CD8-positive, alpha-beta memory T cell (primary cell): ENCODE results near the gene MLLT10. TPM values are rescaled to one million over a fixed set of nuclear protein-coding genes. Genes with fewer than 3 reads are reported as not detected.

Experiments
- CTCF ChIA-PET: fragments of 350-600 bp; sonication (Branson Sonifier 250); formaldehyde crosslinking; loops from one replicate; lab custom pipeline; 2021; ENCODE audit warnings: antibody characterized with exemption; lab: Charles Lee
- POLR2A ChIA-PET: fragments of 350-600 bp; sonication (Branson Sonifier 250); formaldehyde crosslinking; loops from one replicate; lab custom pipeline; 2021; ENCODE audit warnings: antibody characterized with exemption; lab: Charles Lee
- DNase-seq, 5 donors: peaks; one replicate each; pipeline versions ENCODE4 v3.0.0 to v3.0.0-alpha.2; 2020 to 2022; ENCODE audit warnings: mixed read lengths in 1 of 5
- H3K27ac ChIP-seq: one replicate; pipeline ENCODE4 v1.7.0; 2013; ENCODE audit warnings: low read depth, mild to moderate bottlenecking, low read length, moderate library complexity
- H3K27me3 ChIP-seq: 2 replicates; pipeline ENCODE4 v1.7.0; 2013; ENCODE audit warnings: low read length, mild to moderate bottlenecking; ENCODE audit not compliant: insufficient read depth, poor library complexity, severe bottlenecking
- H3K36me3 ChIP-seq: 2 replicates; pipeline ENCODE4 v1.7.0; 2013; ENCODE audit warnings: mild to moderate bottlenecking, low read length, moderate library complexity; ENCODE audit not compliant: insufficient read depth
- H3K4me1 ChIP-seq: 2 replicates; pipeline ENCODE4 v1.7.0; 2013; ENCODE audit warnings: mild to moderate bottlenecking, low read length, moderate library complexity; ENCODE audit not compliant: insufficient read depth
- H3K4me3 ChIP-seq: 2 replicates; pipeline ENCODE4 v1.7.0; 2013; ENCODE audit warnings: mild to moderate bottlenecking, low read length
- H3K9me3 ChIP-seq: 2 replicates; pipeline ENCODE4 v1.7.0; 2013; ENCODE audit warnings: mild to moderate bottlenecking, low read length
- H3K27ac Mint-ChIP-seq, 8 donors: one replicate each; pipeline ENCODE4 v1.8.0; 2020 to 2021; ENCODE audit warnings: mixed read lengths in 8 of 8, mild to moderate bottlenecking in 6 of 8, inconsistent platforms in 3 of 8, moderate library complexity in 3 of 8
- H3K27me3 Mint-ChIP-seq, 2 donors: one replicate each; pipeline ENCODE4 v1.8.0; 2020 to 2021; ENCODE audit warnings: mixed read lengths in 2 of 2, mild to moderate bottlenecking in 1 of 2, moderate library complexity in 1 of 2
- H3K36me3 Mint-ChIP-seq, 3 donors: one replicate each; pipeline ENCODE4 v1.8.0; 2020 to 2021; ENCODE audit warnings: mixed read lengths in 3 of 3, inconsistent platforms in 1 of 3, mild to moderate bottlenecking in 1 of 3
- H3K4me1 Mint-ChIP-seq, 3 donors: one replicate each; pipeline ENCODE4 v1.8.0; 2020 to 2021; ENCODE audit warnings: mixed read lengths in 3 of 3, inconsistent platforms in 1 of 3, mild to moderate bottlenecking in 1 of 3
- H3K4me3 Mint-ChIP-seq, 7 donors: one replicate each; pipeline ENCODE4 v1.8.0; 2020 to 2021; ENCODE audit warnings: mixed read lengths in 7 of 7, mild to moderate bottlenecking in 6 of 7, moderate library complexity in 4 of 7, inconsistent platforms in 2 of 7
- H3K9me3 Mint-ChIP-seq, 5 donors: one replicate each; pipeline ENCODE4 v1.8.0; 2020 to 2022; ENCODE audit warnings: mixed read lengths in 5 of 5, mild to moderate bottlenecking in 3 of 5, moderate library complexity in 2 of 5, inconsistent platforms in 1 of 5
- polyA plus RNA-seq: library from polyadenylated mRNA; unstranded; fragments of 300-500 nt; fragmentation: Illumina TruSeq; gene quantifications from one replicate; pipeline ENCODE4 v1.2.3, GENCODE V29; 2021
- total RNA-seq, 2 experiments: library from RNA; stranded (reverse); gene quantifications; one replicate each; pipeline ENCODE4 v1.2.3, GENCODE V29; 2021

MLLT10 gene
- total and polyA plus RNA-seq, 3 experiments from 2014 or later: 7.4 to 37.2 (median 35.6) TPM

DNA sequence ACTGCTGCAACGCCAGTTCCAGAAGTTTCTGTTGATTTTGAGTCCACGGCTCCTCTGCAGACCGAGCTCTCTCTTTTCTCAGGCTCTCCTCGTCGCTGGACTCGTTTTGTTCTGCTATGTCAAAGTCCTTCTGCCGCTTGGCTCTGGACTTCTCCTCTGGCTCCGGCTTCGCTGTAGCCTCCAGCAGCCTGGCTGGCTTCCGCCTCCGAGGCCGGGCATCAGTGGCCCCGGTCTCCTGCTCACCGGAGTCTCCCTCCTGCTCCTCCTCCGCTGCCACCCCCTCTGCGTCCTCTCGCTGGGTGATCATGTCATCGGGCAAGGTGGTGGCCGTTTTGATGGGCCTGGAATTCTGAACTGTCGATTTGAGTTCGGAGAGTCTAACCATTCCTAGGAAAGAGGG, 225.2 kb downstream of the MLLT10 start:
- no peak overlapping the region for H3K4me3 Mint-ChIP-seq
- H3K36me3 ChIP-seq: no peaks in the 10 kb centered on the region
- H3K27ac Mint-ChIP-seq: no peak overlapping the region
- peaks cover 7% of the 10 kb centered on the region for H3K4me1 ChIP-seq
- H3K4me1 Mint-ChIP-seq: no peaks in the 10 kb centered on the region
- no peak overlapping the region for H3K4me3 ChIP-seq
- CTCF ChIA-PET: no interaction called here
- no peak overlapping the region for H3K27ac ChIP-seq
- no peaks in the 10 kb centered on the region for H3K27me3 ChIP-seq
- no peaks in the 10 kb centered on the region for H3K27me3 Mint-ChIP-seq
- no peak for DNase-seq
- H3K36me3 Mint-ChIP-seq: peaks cover 0 to 62% (median 12%) of the 10 kb centered on the region in 3 donors
- no peaks in the 10 kb centered on the region for H3K9me3 Mint-ChIP-seq
- H3K9me3 ChIP-seq: no peaks in the 10 kb centered on the region
- POLR2A ChIA-PET: no interaction called here

DNA sequence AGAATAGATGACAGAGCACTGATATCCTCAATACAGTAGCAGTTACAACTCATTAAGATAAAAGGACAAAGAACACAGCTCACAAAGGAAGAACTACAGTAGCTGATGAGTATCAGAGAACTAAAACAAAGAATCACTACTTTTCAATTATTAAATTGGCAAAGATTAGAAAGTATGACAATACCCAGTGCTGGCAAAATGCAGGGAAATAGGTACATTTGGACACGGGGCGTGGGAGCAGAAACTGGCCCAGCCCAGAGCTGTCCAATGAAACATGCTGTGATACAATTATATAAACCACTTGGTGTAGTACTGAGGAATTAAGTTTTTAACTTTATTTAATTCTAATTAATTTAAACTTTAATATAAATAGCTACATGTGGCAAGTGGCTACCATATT, 226.3 kb downstream of the MLLT10 start:
- H3K27ac Mint-ChIP-seq: peak overlapping the region in 1 of 8 donors; percentile 70
- H3K4me3 Mint-ChIP-seq: no peak overlapping the region
- no peaks in the 10 kb centered on the region for H3K27me3 ChIP-seq
- ChIA-PET POLR2A (no interaction called here), CTCF (no interaction called here)
- peaks cover 0 to 58% (median 16%) of the 10 kb centered on the region in 3 donors for H3K36me3 Mint-ChIP-seq
- no peaks in the 10 kb centered on the region for H3K27me3 Mint-ChIP-seq
- peaks cover 14% of the 10 kb centered on the region for H3K4me1 ChIP-seq
- no peaks in the 10 kb centered on the region for H3K36me3 ChIP-seq
- H3K9me3 ChIP-seq: no peaks in the 10 kb centered on the region
- no peak for DNase-seq
- H3K4me1 Mint-ChIP-seq: peaks cover 0 to 4% (median 3%) of the 10 kb centered on the region in 3 donors
- no peak overlapping the region for H3K27ac ChIP-seq
- no peak overlapping the region for H3K4me3 ChIP-seq
- no peaks in the 10 kb centered on the region for H3K9me3 Mint-ChIP-seq

DNA sequence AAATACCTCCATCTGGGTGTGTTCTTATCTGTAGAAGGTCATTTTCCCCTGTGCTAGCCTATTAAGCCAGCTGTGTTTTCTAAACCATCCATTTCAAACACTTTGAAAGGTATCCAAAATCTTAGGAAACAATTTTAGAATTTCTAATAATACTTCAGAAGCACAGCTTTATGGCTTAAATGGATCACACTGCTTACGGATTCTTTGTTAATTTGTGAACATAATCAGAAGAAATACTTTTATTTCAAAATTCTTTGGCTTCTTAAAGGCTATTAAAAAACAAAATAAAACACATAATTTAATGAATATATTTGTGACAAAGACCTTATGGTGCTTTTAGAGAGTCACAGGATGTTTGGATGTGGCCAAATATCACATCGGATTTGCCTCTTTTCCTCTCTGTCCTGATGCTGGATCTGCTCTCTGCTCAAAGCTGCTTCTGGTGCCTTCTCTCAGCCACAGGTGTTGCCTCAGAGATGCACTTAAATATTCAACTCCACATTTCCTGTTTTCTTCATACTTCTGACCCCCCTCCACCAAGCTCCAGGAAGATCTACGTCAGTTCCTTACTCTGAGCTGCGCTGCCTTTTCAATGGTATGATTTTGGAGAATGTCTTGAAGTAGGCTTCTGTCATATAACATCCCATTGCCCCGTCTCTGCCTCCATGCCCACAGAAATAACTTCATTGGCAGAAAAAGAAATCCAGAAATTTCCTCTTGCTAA, 230.6 kb downstream of the MLLT10 start:
- Mint-ChIP-seq H3K36me3 (peaks cover 0 to 28% (median 14%) of the 10 kb centered on the region in 3 donors), H3K4me1 (peaks cover 0 to 4% (median 3%) of the 10 kb centered on the region in 3 donors), H3K27ac (peak overlapping the region in 2 of 8 donors; percentile 43 to 86), H3K9me3 (no peaks in the 10 kb centered on the region), H3K4me3 (no peak overlapping the region), H3K27me3 (peaks cover 0 to 1% of the 10 kb centered on the region in 2 donors)
- Histone ChIP-seq H3K4me1 (peaks cover 14% of the 10 kb centered on the region), H3K27ac (no peak overlapping the region), H3K36me3 (no peaks in the 10 kb centered on the region), H3K9me3 (no peaks in the 10 kb centered on the region), H3K4me3 (no peak overlapping the region), H3K27me3 (no peaks in the 10 kb centered on the region)
- DNase-seq: peak in 1 of 5 donors; percentile 45
- POLR2A ChIA-PET: no interaction called here
- CTCF ChIA-PET: no interaction called here

DNA sequence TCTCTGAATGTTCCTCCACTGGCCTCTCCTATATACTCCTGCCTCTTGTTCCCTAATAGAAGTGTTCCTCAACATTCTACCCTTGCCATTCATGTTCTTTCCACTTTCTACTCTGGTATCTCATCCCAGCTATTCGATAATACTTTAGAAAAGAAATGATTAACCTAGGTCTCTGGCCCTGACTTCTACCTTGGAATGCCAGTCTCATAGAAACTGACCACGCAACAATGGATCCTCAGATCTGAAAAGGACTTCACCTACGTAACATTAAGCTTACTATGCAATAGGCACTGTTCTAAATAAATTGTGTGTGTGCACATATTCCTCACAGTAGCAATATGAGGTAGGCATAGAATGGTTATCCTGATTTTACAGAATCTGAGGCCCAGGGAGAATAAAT, 235.0 kb downstream of the MLLT10 start:
- H3K36me3 Mint-ChIP-seq: peaks cover 5 to 13% (median 12%) of the 10 kb centered on the region in 3 donors
- no peak overlapping the region for H3K27ac ChIP-seq
- H3K4me3 Mint-ChIP-seq: no peak overlapping the region
- H3K27me3 Mint-ChIP-seq: peaks cover 0 to 1% of the 10 kb centered on the region in 2 donors
- no peaks in the 10 kb centered on the region for H3K9me3 Mint-ChIP-seq
- no peaks in the 10 kb centered on the region for H3K36me3 ChIP-seq
- no peak for DNase-seq
- peaks cover 0 to 4% (median 3%) of the 10 kb centered on the region in 3 donors for H3K4me1 Mint-ChIP-seq
- H3K9me3 ChIP-seq: no peaks in the 10 kb centered on the region
- CTCF ChIA-PET: no interaction called here
- H3K27ac Mint-ChIP-seq: peak overlapping the region in 2 of 8 donors; percentile 9 to 15
- no peaks in the 10 kb centered on the region for H3K27me3 ChIP-seq
- POLR2A ChIA-PET: no interaction called here
- H3K4me1 ChIP-seq: peaks cover 21% of the 10 kb centered on the region
- no peak overlapping the region for H3K4me3 ChIP-seq

DNA sequence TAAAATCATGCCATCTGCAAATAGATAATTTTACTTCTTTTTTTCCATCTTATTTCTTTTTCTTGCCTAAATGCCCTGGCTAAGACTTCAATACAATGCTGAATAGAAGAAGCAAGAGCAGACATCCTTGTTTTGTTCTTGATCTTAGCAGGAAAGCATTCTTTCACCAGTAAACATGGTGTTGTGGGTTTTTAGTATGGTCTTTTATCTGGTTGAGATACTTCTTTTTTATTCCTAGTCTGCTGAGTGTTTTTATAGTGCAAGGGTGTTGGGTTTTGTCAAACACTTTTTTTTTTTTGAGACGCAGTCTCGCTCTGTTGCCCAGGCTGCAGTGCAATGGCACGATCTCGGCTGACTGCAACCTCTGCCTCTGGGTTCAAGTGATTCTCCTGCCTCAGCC, 237.2 kb downstream of the MLLT10 start:
- Mint-ChIP-seq H3K27me3 (no peaks in the 10 kb centered on the region), H3K4me3 (no peak overlapping the region), H3K9me3 (no peaks in the 10 kb centered on the region), H3K27ac (peak overlapping the region in 1 of 8 donors; percentile 54), H3K4me1 (no peaks in the 10 kb centered on the region), H3K36me3 (peaks cover 3 to 8% (median 7%) of the 10 kb centered on the region in 3 donors)
- no peaks in the 10 kb centered on the region for H3K27me3 ChIP-seq
- peaks cover 11% of the 10 kb centered on the region for H3K4me1 ChIP-seq
- no peak for DNase-seq
- ChIA-PET POLR2A (no interaction called here), CTCF (no interaction called here)
- H3K27ac ChIP-seq: no peak overlapping the region
- no peak overlapping the region for H3K4me3 ChIP-seq
- no peaks in the 10 kb centered on the region for H3K36me3 ChIP-seq
- no peaks in the 10 kb centered on the region for H3K9me3 ChIP-seq

DNA sequence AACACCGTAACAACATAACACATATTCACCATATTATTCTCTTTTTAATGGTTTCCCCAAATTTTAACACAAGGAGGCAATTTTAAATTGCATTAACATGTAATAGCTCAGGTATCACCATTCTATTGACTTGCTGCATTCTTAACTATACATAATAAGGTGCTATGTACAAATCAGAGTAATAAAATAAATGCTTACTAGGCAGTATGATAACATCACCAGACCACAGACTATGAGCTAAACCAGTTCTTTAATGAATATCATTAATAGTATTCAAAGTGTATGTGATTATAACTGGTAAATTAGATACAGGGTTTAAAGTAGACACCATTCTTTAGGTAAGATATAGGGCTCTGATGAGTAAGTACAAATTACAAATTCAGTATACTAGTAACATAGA, 242.9 kb downstream of the MLLT10 start:
- no peak for DNase-seq
- no peak overlapping the region for H3K4me3 Mint-ChIP-seq
- POLR2A ChIA-PET: no interaction called here
- Histone ChIP-seq H3K27me3 (no peaks in the 10 kb centered on the region), H3K4me1 (peaks cover 9% of the 10 kb centered on the region), H3K9me3 (no peaks in the 10 kb centered on the region), H3K27ac (no peak overlapping the region), H3K4me3 (no peak overlapping the region), H3K36me3 (no peaks in the 10 kb centered on the region)
- peaks cover 2 to 11% (median 10%) of the 10 kb centered on the region in 3 donors for H3K4me1 Mint-ChIP-seq
- no peaks in the 10 kb centered on the region for H3K27me3 Mint-ChIP-seq
- H3K36me3 Mint-ChIP-seq: peaks cover 13 to 27% (median 19%) of the 10 kb centered on the region in 3 donors
- peaks cover 0 to 7% (median 2%) of the 10 kb centered on the region in 5 donors for H3K9me3 Mint-ChIP-seq
- CTCF ChIA-PET: no interaction called here
- H3K27ac Mint-ChIP-seq: no peak overlapping the region

DNA sequence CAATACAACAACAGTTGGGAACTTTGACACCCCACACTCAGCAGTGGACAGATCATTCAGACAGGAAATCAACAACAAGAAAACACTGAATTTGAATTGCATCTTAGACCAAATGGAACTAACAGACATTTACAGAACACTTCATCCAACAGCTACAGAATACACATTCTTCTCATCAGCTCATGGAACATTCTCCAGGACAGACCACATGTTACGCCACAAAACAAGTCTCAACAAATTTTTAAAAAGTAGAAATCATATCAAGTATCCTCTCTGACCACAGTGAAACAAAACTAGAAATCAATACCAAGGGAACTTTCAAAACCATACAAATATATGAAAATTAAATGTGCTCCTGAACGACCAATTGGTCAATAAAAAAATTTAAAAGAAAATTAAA, 257.2 kb downstream of the MLLT10 start:
- H3K36me3 Mint-ChIP-seq: peaks cover 13 to 27% (median 14%) of the 10 kb centered on the region in 3 donors
- H3K9me3 ChIP-seq: no peaks in the 10 kb centered on the region
- ChIA-PET CTCF (no interaction called here), POLR2A (no interaction called here)
- no peak for DNase-seq
- H3K27ac ChIP-seq: no peak overlapping the region
- no peaks in the 10 kb centered on the region for H3K4me1 ChIP-seq
- no peaks in the 10 kb centered on the region for H3K36me3 ChIP-seq
- peaks cover 6 to 10% (median 8%) of the 10 kb centered on the region in 5 donors for H3K9me3 Mint-ChIP-seq
- H3K27me3 Mint-ChIP-seq: no peaks in the 10 kb centered on the region
- H3K27ac Mint-ChIP-seq: no peak overlapping the region
- no peak overlapping the region for H3K4me3 ChIP-seq
- H3K27me3 ChIP-seq: no peaks in the 10 kb centered on the region
- H3K4me3 Mint-ChIP-seq: no peak overlapping the region
- H3K4me1 Mint-ChIP-seq: peaks cover 9 to 22% (median 11%) of the 10 kb centered on the region in 3 donors
